GM11168 (cell line): ENCODE measurements around the gene CCDC120.

Experiments used
- in situ Hi-C: fragments of 300-500 bp; cut with MboI; formaldehyde crosslinking; loops from one replicate; pipeline ENCODE4 v1.12.0; 2022; ENCODE audit warnings: low sequenced_read_pairs; ENCODE audit not compliant: unreplicated experiment

CCDC120 gene, protein sequence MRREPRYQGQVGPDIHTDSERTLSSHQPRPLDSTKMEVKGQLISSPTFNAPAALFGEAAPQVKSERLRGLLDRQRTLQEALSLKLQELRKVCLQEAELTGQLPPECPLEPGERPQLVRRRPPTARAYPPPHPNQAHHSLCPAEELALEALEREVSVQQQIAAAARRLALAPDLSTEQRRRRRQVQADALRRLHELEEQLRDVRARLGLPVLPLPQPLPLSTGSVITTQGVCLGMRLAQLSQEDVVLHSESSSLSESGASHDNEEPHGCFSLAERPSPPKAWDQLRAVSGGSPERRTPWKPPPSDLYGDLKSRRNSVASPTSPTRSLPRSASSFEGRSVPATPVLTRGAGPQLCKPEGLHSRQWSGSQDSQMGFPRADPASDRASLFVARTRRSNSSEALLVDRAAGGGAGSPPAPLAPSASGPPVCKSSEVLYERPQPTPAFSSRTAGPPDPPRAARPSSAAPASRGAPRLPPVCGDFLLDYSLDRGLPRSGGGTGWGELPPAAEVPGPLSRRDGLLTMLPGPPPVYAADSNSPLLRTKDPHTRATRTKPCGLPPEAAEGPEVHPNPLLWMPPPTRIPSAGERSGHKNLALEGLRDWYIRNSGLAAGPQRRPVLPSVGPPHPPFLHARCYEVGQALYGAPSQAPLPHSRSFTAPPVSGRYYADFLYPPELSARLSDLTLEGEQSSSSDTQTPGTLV

DNA sequence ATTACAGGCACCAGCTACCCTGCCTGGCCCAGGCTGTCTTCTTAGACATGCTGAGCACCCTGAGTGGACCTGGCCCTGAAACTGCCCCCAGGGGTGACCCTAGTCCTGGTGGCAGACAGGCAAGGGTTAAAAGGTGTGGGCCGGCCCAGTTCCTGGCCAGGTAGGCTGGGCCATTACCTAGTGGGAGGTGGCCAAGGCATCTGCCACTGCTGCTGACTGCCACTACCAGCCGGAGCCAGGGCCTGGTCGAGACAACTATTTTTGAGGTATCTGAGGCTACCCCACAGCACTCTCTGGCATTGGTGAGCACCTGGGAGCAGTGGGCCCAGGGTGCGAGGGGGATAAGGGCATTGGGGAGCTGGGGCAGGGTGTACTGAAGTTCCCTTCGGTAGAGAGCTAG is at the start of gene CCDC120:
Gene CCDC120, plus strand, starts transcription at position 206 of the 400 bp plus-strand sequence. CDS start 3,043 bp downstream, outside the sequence.
- in situ Hi-C loops = no loop called here

GRCh38 chrX:49019050-49019449 is 39.7 kb upstream of the CCDC120 start:
- in situ Hi-C loops = no loop called here

DNA sequence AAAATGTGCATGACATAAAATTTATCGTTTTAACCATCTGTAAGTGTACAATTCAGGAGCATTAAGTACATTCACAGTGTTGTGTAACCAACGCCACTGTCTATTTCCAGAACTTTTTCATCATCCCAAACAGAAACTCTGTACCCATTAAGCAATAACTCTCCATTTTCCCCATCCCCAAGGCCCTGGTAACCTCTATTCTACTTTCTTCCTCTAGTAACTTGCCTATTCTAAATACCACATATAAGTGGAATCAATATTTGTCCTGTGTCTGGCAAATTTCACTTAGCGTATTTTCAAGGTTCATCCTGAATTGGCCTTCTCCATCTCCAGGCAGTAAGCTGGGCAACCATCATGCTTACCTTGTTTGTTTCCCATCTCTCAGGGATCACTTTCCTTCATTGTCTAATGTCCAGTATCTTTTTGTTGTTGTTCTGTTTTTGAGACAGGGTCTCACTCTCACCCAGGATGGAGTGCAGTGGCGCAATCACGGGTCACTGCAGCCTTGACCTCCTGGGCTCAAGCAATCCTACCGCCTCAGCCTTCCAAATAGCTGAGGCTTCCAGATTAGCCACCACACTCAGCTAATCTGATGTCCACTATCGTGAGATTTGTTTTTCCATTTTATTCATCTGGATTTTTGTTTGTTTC is 39.1 kb upstream of the CCDC120 start:
- in situ Hi-C loops = no loop called here

DNA sequence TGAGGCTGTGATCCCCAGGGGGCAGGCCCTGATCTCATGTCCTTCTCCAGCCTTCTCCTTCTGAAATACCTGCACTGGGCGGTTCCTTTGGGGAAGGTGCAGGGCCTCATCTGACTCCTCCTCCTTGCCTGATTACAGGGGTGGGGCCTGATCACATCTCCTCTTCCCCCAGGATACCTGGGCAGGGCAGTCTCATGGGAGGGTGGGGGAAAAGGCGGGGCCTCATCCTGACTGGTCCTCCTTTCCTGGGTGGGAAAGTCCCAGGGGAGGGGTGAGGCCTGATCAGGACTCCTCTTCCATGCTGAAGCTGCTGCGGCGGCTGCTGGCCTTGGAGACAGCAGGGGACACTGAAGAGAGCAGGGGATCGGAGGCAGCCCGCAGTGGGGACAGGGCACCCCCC is 28.9 kb upstream of the CCDC120 start:
- in situ Hi-C loops = no loop called here

- in situ Hi-C loops = no loop called here
Observed at GRCh38 chrX:49030283-49030682, 28.5 kb upstream of the CCDC120 start.

- in situ Hi-C loops = no loop called here
Observed at GRCh38 chrX:49037883-49038475, 20.8 kb upstream of the CCDC120 start.

DNA sequence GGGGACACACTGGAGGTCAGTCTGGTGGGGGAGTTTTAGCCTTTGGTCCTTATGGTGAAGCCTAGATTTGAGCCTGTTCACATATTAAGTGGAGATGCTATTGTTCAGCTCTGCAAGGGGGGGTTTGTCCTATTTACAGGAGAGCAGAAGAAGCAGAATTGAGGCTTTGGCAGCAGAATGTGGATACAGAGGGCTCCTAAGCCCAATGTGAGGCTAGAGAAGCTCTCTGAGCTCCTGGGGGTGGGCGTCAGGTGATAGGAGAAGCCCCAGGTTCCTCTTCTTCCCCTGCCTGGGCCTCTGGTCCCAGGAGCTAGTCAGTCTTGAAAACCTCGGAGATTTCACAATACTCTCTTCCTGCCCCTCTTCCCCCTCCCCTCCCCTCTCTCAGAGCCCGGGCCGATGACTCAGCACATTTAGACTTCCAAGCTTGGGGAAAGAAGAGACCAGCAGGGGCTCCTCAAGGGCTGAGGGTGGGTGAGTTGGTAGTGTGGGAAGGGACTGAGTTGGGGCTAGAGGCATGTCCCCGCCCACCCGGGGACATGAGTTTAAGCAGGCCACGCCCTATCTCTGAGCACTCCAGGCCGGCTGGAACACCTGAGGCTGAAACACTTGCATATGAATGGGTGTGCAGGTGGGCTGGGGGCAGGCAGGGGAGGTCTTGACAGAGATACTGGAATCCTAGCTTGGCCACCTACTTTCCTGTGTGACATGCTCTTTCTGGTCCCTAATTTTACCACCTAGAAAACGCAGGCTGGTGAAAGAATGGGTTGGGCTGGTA is 19.0 kb upstream of the CCDC120 start:
- in situ Hi-C loops = no loop called here

DNA sequence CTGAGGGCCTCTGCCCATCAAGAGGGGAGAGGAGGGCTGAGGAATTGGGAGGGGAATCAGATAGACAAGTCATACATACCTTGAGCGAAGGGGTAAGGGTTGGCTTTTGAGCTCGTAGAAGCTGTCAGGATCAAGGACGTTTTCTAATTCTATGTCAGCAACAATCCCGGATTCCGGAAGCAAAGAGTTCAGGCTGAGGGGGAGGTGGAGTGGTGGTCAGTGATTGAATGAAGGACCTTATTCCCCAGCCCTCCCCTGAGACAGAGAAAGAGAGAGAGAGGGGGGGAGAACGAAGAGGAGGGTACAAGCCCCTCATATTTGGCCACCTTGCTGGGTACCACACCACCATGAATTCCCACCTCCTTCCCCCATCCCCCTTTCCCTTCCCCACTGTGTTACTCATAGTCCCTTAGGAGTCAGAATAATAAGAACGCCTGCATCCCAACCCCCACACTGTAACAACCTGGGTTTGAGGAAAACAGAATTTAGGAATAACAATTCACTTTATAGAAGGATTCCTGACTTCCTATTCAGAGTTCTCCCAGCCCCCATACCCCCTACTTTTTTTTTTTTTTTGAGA is 18.3 kb upstream of the CCDC120 start:
- in situ Hi-C loops = no loop called here

- in situ Hi-C loops = no loop called here
Observed at GRCh38 chrX:49041744-49042580, 16.8 kb upstream of the CCDC120 start.

GRCh38 chrX:49042581-49043219 is 16.1 kb upstream of the CCDC120 start:
- in situ Hi-C loops = no loop called here

GRCh38 chrX:49043220-49043986 is 15.4 kb upstream of the CCDC120 start, which contains the start of gene TFE3:
Gene TFE3 (minus strand): TSS chrX:49043357. CDS start chrX:49043226, 131 bp downstream.
- in situ Hi-C loops = no loop called here

DNA sequence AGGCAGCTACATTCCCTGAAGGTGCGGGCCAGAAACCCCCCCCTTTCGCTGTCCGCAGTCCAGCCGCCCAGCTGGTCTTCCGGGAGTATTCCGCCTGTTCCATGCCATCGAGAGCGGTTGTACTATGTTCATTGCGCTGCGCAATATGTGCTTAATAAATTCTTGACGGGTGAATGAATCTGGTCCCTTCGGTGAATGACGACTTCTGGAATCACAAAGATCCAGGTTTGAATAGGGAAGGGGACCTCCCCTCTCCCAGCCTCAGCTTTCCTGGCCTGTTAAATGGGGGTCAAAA is 14.9 kb upstream of the CCDC120 start:
- in situ Hi-C loops = no loop called here

GRCh38 chrX:49053223-49054072 is 5.4 kb upstream of the CCDC120 start:
- in situ Hi-C loops = no loop called here

- in situ Hi-C loops = no loop called here
Observed at GRCh38 chrX:49054073-49054762, 4.6 kb upstream of the CCDC120 start.

GRCh38 chrX:49059201-49059600 is 402 bp downstream of the CCDC120 start:
- in situ Hi-C loops = no loop called here

DNA sequence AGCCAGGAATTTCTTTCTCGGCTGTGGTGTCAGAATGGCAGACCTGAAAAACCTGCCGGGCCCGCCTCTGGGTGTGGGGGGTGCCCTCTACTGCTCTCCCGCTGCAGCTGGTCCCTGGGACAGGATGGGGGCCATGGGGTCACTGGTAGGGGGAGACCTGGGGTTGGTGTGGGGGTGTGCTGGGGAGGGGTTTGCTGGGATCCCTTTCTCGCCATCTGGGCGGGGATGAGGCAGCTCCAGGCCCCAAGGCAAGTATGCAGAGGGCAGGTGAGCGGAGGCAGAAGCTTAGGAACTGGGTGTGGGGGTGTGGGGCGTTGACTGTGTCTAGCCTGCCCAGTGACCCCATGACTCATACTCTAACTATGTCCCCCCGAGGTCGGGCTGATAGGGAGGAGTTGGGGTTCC is 884 bp downstream of the CCDC120 start:
- in situ Hi-C loops = no loop called here
